NCI-H146 treated with DMSO at 0.1 percent for 48 hours (cell line): ENCODE data around the gene UMPS.

Source experiments
- DNase-seq: peaks from one replicate; lab custom pipeline; 2025; ENCODE audit not compliant: unreplicated experiment; lab: John Stamatoyannopoulos, UW

Gene UMPS

DNA sequence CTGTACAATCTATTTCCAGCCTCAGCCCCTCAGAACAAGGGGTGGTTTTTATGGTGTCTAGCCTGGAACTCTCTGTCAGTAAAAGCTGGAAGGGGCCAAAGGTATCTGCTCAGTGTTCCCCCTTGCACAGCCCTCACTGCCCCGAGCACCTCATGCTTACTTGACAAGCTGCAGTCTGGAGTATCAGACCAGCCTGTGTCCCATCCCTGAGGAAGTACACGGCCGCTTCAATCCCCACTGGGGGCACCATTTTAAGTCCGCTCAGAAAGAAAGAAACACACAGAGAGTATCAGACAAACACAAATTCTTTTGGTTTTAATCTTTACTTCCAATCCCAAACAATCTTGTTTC, 32.4 kb downstream of the UMPS start:
- no peak for DNase-seq

DNA sequence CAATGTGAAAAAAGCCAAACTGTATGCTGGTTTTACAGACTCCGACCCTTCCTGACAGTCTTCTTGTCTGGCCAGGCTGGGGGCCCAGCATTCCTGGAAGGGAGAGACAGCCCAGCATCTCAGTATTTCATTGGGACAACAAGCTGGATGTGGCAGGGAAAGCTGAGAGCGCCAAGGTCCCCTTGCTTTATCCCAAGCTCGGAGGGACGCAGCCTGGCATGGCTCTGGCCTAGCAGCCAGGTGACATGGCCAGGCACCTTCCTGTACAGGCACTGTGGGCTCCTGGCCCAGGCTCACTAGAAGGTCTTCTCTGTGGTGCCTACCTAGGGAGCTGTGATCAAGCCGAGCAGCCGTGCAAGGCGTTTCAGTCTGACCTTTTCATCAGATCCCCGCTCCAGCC, 33.0 kb downstream of the UMPS start:
- DNase-seq, result no peak

DNA sequence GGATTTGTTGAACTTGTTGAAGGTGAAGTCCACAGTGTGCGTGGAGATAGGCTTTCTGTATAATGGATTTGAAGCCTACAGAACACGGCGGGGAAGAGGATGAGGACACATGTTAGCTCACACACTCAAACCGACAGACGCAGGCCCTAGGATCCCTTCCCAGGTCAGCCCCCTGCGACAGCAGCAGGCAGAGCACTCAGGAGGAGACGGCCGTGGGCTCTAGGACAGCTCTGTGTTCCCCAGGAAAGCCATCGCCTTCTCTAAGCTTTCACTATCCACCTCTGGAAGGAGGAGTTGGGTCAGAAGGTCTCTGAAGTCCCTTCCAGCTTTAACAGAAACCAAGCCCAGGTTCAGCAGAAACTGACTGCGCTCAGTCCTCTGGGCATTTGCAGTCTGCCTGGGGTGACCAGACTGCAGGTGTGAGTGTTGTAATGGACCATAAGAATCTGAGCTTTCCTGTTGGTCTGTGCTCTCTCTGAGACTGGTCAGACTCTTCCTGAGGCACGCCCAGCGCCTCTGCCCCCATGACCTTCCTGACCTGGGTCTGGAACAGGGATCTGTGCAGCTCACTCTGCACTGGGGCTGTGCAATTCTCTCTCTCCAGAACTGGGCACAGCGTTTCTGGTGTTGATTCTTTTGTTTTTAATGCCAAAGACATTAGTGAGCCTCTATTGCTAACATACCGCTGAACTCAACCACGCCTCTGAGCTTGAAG, 33.5 kb downstream of the UMPS start:
- DNase-seq, result no peak

DNA sequence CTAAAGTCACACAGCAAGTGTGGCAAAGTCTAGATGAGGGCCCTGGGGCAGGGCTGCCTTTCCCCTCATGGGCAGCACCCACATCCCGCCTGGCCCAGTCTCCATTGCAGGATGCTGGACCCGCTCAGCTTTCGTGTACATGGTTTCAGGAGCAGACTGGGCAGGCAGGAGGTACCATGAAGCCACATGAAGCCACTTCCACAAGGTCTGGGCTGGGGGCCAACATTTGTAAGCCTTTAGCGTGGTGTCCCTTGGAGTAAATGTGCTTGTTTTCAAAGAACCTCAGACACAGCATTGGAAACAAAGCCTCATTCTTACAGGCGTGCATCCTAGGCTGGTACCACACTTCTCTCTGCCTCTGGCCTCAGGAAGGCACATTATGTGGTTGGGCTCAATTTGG, 34.5 kb downstream of the UMPS start:
- no peak for DNase-seq

DNA sequence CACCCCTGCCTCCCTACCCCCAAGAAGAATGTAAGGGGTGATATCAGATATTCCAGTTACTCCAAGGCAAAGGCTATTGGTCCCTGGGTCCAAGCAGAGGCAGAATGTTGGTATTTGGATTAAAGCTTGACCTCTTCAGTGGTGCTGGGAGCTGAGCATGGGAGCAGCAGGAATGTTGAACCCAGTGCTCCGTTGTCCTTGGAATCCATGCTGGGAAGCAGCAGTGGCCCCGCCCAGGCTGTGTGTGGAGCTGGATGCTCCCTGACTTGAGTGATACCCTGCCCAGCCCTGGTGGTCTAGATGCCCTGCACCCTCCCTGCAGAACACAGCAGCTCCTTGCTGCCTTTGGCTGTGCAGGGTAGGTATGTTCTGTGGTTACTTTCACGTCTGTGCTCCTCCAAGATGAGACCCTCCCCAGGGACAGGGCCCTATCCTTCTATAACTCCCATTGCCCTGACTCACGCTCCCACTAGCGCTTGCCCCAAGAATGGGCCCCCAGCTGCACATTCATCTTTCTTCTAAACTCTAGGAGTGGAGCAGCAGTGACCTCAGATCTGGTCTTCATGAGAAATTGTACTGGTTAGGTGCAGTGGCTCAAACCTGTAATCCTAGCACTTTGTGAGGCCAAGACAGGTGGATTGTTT, 35.1 kb downstream of the UMPS start:
- no peak for DNase-seq

DNA sequence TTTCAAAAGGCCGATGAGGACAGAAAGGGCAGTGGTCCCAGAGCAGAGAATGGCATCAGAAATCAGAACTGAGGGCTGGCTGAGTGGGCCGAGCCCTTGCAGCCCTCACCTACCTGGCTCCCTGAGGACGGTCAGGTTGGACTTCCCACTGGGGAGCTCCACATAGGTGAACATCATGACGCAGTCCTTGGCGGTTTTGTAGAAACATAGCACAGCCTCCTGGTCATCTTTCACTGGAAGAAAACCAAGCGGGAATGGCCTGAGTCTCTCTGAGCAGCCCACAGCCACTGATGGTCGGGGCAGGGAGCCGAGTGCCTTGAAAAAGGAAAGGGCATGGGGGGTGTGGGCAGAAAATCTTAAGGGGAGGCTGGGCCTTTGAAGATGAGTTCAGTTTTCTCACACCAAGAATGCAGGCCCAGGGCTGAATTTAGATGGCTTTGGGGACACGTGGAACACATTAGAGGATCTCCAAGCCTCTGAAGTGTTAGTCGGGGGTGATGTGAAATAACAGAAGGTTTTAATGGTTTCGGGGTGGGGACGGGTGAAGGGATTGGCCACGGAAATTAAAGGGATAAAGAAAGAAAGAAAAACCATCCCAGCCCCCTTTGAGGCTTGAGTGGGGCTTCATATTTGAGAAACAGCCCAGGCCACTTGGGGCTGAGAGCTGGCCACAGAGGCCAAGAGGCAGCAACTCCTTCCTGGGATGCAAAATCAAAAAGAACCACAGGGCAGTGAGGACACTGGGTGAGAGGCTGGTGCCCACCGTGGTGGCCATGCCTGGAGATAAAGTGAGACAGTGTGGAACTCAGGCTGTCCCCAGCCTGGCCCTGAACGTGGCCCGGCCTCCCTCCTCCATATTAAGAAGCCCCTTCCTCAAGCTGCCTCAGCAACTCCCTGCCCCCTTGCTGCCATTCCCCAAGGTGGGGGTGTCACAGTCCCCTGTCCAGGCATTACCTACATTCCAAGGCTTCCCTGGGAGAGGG, 36.2 kb downstream of the UMPS start:
- DNase-seq, result no peak

DNA sequence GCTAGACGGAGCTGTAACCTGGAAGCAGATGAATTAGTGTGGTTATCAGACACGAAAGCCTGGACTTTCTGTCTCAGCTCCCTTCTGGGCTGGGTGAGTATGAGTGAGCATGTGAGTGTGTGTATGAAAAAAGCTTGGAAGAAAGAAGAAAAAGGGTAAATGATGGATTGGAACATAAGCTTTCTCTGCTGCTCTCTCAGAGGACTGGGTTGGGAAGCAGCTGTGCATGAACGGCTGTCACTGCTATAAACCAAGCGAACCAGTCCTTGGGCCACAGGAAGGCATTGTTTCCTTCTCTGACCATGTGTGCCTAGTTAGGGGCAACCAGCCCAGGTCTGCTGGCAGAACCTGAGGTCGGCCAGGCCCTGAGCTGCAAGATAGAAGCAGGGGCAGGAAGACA, 37.0 kb downstream of the UMPS start:
- DNase-seq, result no peak

DNA sequence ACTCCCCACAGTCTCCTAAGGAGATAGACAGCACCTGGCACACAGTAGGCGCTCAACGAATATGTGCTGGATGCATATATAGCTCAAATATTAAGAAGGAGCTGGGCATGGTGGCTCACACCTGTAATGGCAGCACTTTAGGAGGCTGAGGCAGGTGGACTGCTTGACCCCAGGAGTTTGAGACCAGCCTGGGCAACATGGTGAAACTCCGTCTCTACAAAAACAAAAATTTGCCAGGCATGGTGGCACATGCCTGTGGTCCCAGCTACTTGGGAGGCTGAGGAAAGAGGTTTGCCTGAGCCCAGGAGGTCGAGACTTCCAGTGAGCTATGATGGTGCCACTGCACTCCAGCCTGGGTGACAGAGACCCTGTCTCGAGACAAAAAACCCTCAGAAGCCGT, 37.4 kb downstream of the UMPS start:
- DNase-seq, result no peak

DNA sequence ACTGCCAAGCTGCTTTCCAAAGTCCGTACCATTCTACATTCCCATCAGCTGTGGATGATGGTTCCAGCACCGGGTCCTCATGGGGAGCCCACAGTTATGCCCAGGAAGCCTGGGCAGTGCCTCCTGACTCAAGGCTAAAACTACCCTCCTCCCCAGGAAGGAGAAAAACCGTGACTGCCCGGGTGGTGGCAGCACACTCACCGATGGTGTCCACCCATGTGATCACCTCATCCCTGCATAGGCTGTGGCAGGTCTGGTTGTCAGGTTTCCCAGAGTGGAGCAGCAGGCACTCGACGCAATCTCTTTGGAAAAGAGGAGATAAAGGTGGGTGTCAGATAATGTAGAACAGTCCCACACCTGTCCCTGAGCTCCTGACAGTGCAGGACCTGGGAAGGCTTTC, 38.6 kb downstream of the UMPS start:
- peak; percentile 63 for DNase-seq

DNA sequence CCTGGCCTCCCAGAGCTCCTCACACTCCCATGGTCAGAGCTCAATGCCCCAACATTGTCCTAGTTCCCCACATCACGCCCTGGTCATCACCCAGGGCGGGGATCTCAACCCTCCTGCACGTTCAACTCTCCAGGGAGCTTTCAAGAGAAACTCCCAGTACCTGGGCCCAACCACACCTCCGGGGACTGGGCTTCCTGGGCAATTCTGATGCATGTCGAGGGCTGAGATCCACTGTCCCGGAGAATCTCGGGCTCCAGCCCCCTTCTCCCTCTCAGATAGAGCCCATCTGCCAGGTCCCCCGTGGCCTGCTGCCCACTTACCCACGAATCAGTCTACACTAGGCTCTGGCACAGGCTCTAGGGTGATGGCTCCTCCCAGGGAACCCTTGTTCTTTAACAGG, 39.2 kb downstream of the UMPS start:
- DNase-seq, result no peak

DNA sequence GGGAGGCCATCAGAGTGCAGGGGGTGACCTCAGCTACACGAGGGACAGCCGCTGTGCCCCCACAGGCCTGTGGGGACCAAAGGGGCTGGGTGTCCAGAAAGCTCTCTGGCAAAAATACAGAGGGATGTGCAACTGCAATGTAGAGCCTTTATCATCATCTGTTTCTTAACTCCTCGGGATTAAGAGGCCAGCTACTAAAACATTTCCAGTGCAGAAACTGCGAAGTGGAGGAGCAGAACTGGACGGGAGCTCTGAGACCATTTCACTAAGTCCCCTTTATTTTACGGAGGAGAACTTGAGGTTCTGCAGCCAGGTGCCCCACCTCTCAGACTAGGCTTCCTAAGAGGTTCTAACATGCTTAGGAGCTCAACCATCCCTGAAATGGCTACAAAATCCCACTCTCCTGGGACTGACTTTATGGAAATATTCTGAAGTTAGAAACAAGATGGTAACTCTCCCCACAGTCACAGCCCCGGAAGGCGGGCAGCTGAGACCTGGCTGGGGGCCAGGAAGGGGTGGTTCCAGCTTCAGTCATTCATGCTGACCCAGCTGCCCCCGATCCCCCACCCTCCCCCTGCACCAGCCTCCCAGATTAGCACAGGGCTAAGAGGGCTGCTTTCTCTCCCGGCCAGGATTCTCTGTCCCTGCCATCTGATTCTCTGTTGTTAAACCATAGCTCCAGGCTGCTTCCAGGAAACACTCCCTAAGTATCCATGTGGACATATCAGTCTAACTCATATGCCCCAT, 40.3 kb downstream of the UMPS start:
- no peak for DNase-seq

DNA sequence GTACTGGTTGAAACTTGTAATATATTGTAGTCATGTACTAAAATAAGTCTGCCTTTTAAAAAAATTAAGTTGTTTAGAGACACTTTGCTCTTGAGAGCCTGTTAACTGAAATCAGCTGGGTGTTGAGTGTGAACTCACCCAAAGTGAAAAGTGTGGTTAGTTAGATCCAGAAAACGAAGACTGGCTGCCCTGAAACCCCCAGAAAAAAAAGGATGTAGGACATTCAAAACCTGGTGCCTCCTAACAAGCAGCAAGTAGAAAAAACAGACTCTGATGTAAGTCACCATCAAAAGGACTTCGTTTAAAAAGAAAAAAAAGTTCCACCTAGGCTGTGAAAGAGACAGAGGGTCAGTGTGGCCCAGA, 40.8 kb downstream of the UMPS start:
- DNase-seq, result no peak

DNA sequence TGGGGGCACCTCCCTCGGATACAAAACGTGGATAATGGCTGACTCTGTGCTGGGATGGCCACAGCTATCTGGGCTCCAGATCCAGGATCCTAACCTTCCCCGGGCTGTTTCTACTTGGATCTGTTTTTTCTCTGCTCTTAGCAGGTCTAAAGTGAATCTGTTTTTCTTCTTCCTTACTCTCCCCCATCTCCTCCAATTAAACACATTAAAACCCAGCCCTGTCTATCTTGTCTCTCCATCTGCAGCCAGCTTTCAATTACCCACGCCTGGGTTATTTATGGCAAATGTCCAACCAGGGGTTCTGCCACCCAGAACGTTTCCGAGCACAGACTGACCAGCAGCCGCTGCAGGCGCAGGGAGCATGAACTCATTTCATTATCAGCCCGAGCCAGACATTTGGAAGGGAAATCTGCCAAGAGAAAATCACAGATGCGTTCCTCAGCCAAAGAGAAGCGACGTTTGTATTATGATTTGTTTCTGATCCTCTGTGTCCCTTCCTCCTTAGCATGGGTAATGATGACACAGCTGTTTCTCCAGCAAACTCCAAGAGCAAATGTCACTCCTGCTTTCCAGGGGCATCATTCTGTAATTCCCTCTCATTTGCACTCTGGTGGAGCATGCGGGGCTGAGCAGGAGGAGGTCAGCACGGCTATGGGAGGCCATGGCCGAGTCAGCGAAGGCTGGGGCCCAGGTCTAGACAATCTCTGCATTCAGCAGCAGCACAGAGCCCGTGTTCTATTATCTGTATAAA, 42.0 kb downstream of the UMPS start:
- DNase-seq, result peak; percentile 90

DNA sequence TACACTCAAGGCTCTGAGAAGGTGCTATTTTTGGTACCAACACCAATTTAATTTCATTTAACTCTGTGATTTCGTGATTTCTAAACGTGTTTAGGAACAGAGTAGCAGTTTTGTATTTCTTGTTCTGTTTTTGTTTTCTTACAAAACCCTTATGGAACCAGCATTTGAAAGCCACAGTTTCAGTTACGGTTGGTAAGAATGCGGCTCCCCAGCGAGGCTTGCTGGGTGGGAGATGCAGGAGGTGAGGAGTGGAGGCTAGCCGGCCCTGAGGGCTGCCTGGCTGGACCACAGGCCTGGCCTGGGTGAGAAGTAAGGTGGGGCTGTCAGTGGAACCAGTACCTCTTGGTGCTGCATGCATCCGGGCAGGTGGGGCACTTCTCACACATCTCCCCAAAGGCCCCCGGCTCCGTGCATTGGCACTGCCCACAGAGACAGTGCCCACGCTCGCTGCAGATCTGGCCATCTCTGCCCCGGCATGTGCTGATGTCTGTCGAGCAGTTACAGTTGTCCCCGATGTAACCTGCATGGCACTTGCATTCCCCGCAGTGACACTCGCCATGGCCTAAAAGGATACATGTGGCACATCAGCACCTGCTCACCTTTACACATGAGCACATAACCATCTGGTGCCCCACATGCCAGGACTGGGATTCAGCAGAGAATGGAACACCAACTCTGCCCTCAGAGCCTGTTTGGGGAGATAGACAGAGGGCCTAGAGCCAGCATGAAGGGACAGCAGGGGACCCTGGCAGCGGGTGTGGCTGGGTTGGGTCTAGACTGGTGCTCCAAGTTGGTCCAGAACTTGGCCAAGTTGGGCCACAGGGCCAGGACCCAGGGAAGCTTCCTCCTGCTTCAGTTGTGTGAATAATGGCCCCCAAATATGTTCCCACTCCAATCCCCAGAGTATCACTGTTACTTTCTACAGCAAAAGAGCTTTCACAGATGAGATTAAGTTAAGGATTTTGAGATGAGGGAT, 43.4 kb downstream of the UMPS start:
- DNase-seq, result no peak

DNA sequence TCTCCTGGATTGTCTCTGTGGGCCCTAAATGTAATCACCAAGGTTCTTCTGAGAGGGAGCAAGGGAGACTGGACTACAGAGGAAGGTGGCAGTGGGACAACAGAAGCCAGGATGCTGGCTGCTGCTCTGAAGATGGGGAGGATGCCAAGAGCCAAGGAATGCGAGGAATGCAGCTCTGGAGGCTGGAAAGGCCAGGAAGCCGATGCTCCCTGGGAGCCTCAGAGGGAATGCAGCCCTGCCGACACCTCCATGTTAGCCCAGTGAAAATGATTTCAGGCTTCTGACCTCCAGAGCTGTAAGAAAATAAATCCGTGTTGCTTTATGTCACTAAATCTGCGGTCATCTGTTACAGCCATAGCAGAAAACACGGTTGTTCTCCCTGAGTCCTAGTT, 44.1 kb downstream of the UMPS start:
- no peak for DNase-seq

DNA sequence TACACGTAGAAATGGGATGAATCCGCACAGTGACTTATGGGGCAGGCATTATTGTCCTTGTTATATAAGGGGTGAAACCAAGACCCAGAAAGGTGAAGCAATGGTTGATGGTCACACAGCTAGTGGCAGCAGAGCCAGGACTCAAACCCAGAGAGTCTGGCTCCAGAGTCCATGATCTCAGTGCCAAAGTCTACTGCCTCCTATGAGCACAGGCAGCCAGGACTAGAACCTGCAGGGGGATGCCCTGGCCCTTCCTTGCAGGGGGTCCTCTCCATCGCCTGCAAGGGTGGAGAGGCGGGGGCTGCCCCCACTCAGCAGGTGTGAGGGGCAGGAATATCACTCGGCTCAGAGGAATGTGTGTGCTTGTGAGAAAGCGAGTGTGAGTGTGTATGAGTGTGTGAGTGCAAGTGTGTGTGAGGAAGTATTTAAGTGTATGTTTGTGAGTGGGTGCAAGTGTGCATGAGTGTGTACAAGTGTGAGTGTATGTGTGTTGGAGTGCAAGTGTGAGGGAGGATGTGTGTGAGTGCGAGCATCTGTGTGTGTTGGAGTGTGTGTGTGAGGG, 44.7 kb downstream of the UMPS start:
- DNase-seq, result no peak

DNA sequence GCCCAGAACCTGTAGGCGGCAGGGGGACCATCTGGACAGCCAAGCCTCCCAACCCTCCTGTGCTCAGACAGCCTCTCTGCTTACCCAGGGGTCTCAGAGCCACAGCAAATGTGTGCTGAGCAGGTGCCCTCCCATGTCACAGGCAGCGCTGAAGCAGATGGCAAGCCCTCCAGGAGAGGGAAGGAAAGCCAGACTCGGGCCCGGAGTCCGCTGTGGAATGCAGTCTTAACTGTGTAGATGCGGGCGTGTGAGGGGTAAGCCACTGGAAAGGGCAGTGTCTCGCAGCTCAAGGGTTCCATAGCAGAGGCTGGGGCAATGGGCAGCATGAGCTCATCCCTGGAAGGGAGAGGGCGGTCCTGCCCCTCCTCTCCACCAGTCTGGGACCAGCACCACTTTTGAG, 45.6 kb downstream of the UMPS start:
- DNase-seq, result no peak

DNA sequence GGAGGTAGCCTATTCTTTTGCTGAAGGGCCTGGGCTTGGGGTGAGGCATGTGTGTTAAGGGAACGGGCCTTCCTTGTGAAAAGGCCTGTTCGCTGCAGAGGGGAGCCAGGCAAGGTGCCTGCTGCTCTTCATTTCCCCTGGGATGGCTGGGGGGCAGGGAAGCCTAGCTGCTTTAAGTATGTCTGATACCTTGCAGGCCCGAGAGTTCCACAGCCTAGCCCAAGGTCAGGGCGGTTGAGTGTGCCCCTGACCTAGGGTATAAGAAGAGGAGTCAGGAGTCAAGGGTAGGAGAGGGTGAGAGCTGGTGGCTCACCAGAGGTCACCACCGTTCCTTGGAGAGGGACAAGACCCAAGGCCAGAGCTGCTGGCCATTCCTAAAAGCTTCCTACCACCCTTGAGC, 46.6 kb downstream of the UMPS start:
- no peak for DNase-seq
